Measurements from ENCODE around the gene IRAK1.
A peak's percentile ranks its signal among the peaks of the same experiment; 100 is the strongest.

The IRAK1 gene

DNA sequence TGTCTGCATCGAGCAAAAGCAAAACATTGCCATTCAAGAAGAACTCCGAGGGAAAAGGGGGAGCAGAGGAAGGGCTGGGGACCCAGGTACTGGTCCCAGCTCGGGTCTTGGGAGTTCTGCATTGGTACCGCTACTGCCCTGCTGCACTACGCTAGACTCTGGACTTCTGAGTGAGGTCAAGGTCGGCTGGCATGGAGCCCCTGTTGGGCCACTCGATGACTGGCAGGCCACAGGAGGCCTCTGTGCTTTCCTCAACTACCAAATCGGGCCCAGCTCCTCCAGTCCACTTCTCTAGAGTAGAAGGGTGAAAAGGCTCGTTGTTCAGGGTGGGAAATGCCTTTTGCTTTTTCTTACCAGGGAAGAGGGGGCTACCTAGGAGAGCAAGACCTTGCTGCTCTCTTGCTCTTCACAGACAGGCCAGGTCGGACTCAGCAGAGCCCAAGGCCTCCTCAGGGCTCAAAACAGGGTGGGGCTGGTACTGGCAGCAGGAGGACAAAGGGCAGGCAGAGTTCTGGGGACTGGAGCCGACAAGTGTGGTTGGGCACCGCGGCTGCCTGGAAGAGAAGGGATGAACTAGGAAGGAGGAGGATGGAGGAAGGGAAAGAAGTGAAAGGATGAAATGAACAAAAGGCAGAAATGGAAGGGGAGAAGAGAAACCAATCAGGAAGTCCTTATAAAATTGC is 8.9 kb upstream of the IRAK1 start:
- no peaks in the 10 kb centered on the region for H3K27me3 Mint-ChIP-seq
- H3K27ac Mint-ChIP-seq, result peak overlapping the region; percentile 8
- H3K9me3 Mint-ChIP-seq, result no peaks in the 10 kb centered on the region
- no peaks in the 10 kb centered on the region for H3K36me3 Mint-ChIP-seq
- peaks cover 8% of the 10 kb centered on the region for H3K4me1 Mint-ChIP-seq
- no peak overlapping the region for H3K4me3 Mint-ChIP-seq

DNA sequence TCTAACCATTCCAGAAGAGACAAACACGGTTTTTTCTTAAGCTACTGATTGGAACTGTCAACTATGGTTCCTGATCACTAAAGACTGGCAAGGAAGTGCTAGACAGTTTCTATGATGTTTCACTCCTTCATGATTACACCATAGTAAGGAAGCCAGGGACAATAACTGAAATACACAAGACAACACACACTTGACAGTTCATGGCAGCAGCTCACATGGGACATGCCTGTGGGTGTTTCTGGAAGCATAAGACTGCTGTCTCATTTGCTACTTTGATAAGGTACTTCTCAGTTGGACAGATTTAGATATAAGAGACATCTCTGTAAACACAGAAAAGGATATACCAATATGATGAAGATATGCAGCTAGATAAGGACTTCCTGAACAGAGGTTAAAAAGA is 8.3 kb upstream of the IRAK1 start:
- no peaks in the 10 kb centered on the region for H3K9me3 Mint-ChIP-seq
- H3K36me3 Mint-ChIP-seq, result no peaks in the 10 kb centered on the region
- no peaks in the 10 kb centered on the region for H3K27me3 Mint-ChIP-seq
- H3K4me3 Mint-ChIP-seq, result no peak overlapping the region
- peaks cover 11% of the 10 kb centered on the region for H3K4me1 Mint-ChIP-seq
- peak overlapping the region; percentile 8 for H3K27ac Mint-ChIP-seq

DNA sequence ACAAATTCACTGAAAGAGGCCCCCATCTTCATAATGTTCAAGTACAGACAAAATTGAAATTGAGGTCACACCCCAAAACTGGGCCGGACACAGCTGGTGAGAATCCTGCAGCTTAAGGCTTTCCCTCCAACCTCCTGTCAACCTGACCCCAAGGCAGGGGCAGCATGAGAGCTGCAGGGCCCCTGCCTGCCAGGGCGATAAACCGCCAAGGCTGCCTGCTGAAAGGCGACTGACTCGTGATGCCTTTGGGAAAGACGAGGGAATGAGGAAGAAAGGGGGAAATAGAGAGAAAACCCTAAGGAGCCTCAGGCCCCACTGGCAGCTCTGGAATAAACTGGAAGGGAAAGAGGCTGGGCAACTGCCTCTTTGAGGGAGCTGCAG is 7.3 kb upstream of the IRAK1 start:
- no peaks in the 10 kb centered on the region for H3K36me3 Mint-ChIP-seq
- peaks cover 12% of the 10 kb centered on the region for H3K4me1 Mint-ChIP-seq
- H3K4me3 Mint-ChIP-seq, result no peak overlapping the region
- no peaks in the 10 kb centered on the region for H3K27me3 Mint-ChIP-seq
- H3K27ac Mint-ChIP-seq, result no peak overlapping the region
- H3K9me3 Mint-ChIP-seq, result no peaks in the 10 kb centered on the region

DNA sequence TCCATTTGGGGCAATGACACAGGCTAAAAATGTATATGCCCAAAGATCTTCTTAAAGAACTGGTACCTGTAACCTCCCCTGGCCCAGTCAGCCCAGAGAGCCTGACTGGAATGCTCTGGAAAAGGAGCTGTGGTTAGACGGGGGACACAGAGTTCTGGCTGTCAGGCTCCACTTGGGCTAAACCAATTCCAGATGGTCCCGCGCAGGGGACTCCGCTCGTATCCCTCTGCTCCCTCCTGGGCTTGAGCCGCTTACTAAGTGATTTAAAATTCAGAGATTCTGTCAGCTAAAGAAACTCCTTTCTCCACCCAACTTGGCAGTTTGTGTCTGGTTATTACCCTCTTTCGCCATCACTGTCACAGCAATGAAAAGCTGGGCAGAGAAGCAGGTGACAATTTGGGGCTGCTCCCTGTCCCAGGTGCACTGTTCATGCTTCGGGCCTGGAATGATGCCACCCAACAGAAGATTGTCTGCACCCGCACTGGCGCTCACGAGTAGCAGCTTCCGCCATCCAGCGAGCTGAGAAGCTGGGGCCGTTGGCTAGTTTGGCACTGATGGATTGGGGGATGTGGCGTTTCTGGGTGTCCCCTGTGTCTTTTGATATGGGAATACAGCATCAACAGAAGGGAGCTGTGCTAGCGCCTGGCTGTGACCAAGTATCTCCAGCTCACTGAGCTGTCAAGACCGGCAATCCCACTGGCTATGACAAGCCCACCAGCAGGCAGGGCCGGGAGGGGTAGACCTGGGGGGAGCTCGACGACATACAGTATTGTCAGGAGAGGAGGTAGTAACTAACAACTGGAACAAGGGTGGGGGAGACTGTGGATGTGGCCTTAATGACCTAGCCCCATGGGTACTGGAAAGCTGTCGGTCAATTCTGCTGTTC is 6.7 kb upstream of the IRAK1 start:
- no peaks in the 10 kb centered on the region for H3K36me3 Mint-ChIP-seq
- H3K4me3 Mint-ChIP-seq, result no peak overlapping the region
- H3K27ac Mint-ChIP-seq, result no peak overlapping the region
- no peaks in the 10 kb centered on the region for H3K9me3 Mint-ChIP-seq
- no peaks in the 10 kb centered on the region for H3K27me3 Mint-ChIP-seq
- H3K4me1 Mint-ChIP-seq, result peaks cover 13% of the 10 kb centered on the region

DNA sequence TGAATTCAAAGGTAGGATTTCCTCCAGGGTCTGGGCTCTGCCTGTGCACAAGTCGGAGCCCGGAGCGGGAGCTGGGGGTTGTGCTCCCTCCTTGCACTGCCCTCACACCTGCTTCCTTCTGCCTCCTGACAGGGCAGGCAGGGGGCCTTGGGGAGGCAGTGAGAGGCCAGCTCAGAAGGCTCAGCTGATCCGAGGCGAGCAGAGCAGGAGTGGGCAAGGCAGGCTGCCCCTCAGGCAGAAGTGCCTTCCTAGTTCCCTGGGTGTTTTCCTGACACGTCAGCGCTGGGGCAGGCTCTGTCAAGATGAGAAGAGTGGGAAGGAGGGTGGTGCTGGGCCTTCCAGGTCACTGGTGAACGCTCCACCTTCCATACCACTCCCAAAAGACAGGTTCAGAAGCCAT is 5.5 kb upstream of the IRAK1 start:
- Mint-ChIP-seq H3K27me3 (no peaks in the 10 kb centered on the region), H3K27ac (no peak overlapping the region), H3K4me1 (peaks cover 16% of the 10 kb centered on the region), H3K36me3 (no peaks in the 10 kb centered on the region), H3K4me3 (no peak overlapping the region), H3K9me3 (no peaks in the 10 kb centered on the region)

DNA sequence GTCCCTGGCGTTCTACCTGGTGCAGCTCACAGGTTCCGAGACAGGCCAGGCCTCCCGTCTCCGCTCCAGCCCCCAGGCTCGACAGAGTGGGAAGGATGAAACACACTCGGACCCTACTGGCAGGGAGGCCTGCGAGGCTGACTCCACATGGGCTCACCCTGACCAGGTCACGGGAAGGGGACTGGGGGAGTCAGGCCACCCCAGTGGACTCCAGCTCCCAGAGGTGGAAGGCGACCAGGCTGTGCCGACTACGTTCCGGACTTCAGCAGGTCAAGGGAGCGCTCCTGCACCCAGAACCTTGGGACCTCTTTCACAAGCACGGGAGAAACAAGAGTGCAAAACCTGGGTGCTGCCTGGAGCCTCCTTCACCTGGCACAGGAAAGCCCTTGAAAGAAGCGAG is 4.6 kb upstream of the IRAK1 start:
- Mint-ChIP-seq H3K27ac (no peak overlapping the region), H3K27me3 (no peaks in the 10 kb centered on the region), H3K4me3 (no peak overlapping the region), H3K9me3 (no peaks in the 10 kb centered on the region), H3K36me3 (no peaks in the 10 kb centered on the region), H3K4me1 (peaks cover 13% of the 10 kb centered on the region)

DNA sequence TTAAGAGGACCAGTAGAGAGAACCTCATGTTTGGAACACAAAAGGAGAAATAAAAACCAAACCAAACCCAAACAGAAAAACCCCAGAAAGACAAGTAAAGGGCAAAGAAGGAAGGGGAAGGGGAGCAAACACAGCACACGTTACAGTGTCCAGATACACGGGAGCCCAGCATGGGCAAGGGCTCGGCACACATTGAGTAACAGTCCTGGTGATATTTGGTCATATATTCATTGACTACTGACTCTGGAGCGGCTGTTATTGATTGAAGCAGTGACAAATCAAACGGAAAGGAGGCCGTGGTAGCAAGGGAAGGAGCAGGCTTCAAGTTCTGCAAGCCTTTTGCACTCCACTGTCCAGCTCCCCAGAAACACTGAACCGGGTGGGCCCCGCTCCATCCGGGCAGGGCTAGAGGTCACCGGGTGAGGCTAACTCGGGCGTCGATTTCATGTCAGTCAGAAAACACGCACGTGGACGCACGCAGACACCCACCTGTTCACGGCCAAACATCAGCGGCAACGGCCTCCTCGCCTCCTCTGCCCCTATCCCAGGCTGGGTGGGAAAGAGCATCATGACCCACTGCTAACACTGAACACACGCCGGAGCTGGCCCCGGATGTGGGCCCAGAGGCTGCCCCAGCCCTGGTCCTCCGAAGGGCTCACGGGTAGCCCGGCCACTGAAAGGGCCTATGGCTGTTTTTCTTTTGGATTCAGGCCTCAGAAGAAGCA is 3.7 kb upstream of the IRAK1 start:
- peaks cover 13% of the 10 kb centered on the region for H3K4me1 Mint-ChIP-seq
- H3K36me3 Mint-ChIP-seq, result no peaks in the 10 kb centered on the region
- no peaks in the 10 kb centered on the region for H3K9me3 Mint-ChIP-seq
- no peaks in the 10 kb centered on the region for H3K27me3 Mint-ChIP-seq
- H3K27ac Mint-ChIP-seq, result peak overlapping the region; percentile 80
- H3K4me3 Mint-ChIP-seq, result no peak overlapping the region

DNA sequence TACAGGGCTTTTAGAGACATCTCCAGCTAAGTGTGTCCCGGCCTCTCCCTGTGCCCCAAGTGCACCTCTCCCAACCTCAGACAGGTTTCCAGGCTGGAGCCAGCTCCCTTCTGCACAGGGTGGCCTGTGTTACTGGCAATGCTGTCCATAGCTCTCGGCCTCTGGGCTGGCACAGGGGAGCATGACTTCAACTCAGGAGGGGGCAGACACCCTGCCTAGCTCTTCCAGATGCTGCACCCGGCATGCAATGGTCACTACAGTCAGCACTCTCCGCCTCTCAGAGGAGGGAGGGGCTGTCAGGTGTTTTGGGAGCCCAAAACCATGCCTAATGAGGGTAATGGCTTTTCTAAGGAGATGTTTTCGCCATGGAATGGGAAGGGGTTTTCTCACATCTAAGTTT is 2.4 kb upstream of the IRAK1 start:
- Mint-ChIP-seq H3K9me3 (no peaks in the 10 kb centered on the region), H3K4me3 (no peak overlapping the region), H3K36me3 (no peaks in the 10 kb centered on the region), H3K27ac (no peak overlapping the region), H3K4me1 (peaks cover 8% of the 10 kb centered on the region), H3K27me3 (no peaks in the 10 kb centered on the region)

DNA sequence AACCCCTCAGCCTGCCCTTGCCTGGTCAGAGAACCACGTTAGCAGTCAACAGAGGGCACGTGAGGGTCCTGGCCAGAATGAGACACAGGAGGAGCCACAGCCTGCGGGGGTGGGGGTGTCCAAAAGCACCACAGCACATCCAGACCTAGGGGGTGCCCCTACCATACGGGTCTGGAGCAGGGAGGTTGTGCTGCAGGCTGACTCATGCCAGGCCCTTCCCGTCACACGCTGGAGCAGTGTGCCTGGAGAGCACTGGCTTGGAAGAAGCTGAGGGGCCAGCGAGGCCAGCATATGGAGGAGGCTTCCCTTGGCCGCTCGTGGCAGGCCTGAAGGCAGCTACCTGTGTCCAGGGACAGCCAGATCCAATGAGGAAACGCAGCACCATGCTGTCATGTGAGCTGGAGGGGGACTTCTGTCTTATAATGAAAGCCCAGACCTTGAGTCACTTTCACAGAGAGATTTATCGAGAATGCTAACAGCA is 1.5 kb upstream of the IRAK1 start:
- no peak overlapping the region for H3K27ac Mint-ChIP-seq
- no peaks in the 10 kb centered on the region for H3K36me3 Mint-ChIP-seq

DNA sequence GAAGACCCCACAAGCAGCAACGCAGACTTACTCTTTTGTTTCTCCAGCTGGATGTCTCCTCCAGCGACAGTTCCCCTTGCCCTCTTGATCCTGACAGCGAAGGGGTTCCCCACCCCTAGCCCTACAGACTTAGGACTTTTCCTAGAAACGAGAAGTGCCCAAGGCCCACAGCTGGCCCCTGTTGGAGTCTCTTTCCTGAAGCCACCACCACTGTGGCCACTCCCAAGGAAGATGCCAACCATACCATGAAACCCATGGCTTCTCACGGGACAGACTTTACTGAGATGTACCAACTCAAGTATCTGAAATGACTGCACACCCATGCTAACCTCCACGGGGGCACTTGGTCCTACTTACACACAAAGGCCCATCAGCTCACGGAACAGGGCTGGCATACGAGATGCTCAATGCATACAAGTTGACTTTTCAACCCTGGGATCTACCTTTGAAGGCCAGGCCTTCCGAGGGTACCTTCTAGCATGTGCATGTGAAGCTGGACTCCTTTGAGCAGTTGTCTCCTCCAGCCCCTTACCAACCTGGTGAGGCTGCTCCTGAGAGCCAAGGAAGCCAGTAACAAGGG is 924 bp upstream of the IRAK1 start:
- H3K4me1 Mint-ChIP-seq, result peaks cover 12% of the 10 kb centered on the region
- peak overlapping the region; percentile 95 for H3K27ac Mint-ChIP-seq
- peak overlapping the region; percentile 90 for H3K4me3 Mint-ChIP-seq
- no peaks in the 10 kb centered on the region for H3K27me3 Mint-ChIP-seq
- no peaks in the 10 kb centered on the region for H3K9me3 Mint-ChIP-seq
- H3K36me3 Mint-ChIP-seq, result no peaks in the 10 kb centered on the region

More for the DNA sequence above, 1.5 kb upstream of the IRAK1 start:
- Mint-ChIP-seq H3K27me3 (no peaks in the 10 kb centered on the region), H3K4me1 (peaks cover 8% of the 10 kb centered on the region), H3K9me3 (no peaks in the 10 kb centered on the region), H3K4me3 (no peak overlapping the region)

DNA sequence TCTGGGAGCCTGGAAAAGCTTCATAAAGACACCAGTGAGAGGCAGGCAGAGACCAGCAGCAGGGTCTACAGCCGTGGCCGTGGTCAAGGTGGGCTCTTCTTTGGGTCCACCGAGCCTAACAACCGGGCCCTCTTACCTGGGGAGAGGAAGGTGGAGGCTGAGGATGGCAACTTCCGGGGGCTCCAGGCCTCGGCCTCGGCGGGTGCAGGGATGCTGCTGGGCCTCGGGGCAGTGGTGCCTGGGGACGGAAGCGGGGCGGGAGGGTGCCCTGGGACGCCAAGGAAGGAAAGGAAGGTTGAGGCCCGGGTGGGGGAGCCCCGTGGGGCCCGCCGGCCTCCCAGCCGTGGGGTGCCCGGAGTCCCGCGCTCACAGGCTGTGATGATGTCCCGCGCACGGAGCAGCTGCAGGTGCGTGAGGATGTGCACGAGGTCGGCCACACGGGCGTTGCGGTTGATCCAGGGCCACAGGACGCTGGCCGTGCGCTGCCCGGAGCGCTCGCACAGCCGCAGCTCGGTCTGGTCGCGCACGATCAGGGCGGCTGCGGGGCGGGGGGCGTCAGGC is 561 bp downstream of the IRAK1 start:
- Mint-ChIP-seq H3K27me3 (no peaks in the 10 kb centered on the region), H3K4me3 (peak overlapping the region; percentile 90), H3K4me1 (peaks cover 12% of the 10 kb centered on the region), H3K36me3 (no peaks in the 10 kb centered on the region), H3K27ac (peak overlapping the region; percentile 89), H3K9me3 (no peaks in the 10 kb centered on the region)

DNA sequence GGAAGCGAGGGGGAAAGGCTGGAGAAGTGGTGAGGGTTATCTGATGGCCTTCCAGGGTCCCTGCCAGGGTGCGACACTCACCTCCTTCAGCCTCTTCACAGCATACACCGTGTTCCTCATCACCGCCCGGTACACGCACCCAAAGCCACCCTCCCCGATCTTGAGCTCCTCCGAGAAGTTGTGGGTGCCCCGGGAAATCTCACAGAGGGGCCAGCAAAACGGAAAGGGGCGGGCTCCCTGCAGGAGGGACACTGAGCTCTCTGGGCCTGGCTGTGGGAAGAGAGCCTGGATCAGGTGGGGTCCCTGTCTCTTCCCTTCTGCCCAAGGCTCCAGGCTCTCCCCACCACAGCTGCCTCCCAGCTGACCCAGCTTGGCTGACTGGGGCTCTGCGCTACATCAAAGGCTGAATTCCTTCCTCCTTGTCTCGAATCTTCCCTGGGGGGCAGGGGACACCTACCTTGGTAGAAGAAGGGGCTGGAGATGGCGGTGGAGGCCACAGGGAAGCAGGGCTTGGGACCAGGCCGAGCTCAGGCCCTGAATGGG is 1.1 kb downstream of the IRAK1 start:
- peak overlapping the region; percentile 89 for H3K27ac Mint-ChIP-seq
- peak overlapping the region; percentile 90 for H3K4me3 Mint-ChIP-seq

DNA sequence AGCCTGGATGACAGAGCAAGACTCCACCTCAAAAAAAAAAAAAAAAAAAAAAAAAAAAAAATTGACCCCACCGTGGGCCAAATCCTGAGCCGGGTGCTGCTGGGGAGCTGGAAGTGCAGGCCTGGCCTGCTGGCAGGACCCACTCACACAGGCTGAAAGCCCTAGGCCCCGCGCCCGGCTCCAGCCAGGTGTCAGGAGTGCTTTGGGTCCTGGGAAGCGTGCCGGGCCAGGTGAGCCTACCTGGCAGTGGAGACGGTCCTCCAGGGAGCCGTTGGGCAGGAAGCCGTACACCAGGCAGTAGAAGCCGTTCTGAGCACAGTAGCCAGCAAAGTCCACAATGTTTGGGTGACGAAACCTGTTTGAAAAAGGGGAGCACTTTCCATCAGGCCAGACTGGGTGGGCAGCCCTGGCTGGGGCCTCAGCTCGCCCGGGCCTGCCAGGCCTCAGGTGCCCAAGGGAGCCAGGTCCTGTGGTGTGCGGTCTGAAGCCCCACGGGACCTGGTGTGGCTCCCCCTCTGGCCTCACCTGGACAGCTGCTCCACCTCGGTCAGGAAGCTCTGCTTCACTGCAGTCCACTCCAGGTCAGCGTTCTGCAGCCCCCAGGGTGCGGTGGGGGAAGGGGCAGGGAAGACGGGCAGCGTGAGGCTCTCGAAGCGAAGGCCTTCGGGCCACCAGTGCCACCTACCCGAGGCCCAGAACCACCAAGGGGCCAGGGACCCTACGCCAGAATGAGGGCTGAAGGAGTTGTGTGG is 1.8 kb downstream of the IRAK1 start:
- H3K27ac Mint-ChIP-seq, result no peak overlapping the region
- H3K36me3 Mint-ChIP-seq, result no peaks in the 10 kb centered on the region
- no peaks in the 10 kb centered on the region for H3K9me3 Mint-ChIP-seq

More for the DNA sequence above, 1.1 kb downstream of the IRAK1 start:
- H3K9me3 Mint-ChIP-seq, result no peaks in the 10 kb centered on the region
- no peaks in the 10 kb centered on the region for H3K27me3 Mint-ChIP-seq
- H3K36me3 Mint-ChIP-seq, result no peaks in the 10 kb centered on the region
- peaks cover 12% of the 10 kb centered on the region for H3K4me1 Mint-ChIP-seq

DNA sequence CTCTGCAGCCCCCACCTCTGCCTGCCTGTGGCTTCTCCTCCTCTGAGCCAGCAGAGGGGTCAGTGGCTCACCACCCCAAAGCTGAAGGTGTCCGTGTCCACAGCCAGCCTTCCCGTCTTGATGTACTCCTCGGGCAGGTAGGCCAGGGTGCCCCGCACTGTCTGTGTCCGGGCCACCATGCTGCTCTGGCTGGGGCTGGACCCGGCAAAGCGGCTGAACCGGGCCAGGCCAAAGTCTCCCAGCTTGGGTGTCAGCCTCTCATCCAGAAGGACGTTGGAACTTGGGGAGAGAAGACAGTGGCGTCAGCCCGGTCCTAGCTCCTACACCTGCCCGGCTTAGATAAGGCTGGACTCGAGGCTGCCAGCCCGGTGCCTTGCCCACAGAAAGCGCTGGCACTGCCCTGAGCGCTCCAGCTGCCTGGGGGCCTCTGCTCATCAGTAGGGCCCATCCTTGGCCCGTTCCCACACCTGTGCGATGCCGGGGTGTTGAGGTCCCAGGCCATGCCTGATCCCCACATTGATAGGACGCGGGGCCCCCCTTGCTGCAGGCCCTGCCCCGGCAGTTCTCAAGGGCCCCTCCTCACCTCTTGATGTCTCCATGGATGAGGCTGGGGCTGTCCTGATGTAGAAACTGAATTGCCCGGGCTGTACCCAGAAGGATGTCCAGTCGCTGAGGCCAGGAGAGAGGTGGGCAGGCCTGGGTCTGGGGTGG is 3.2 kb downstream of the IRAK1 start:
- no peaks in the 10 kb centered on the region for H3K9me3 Mint-ChIP-seq
- H3K27ac Mint-ChIP-seq, result no peak overlapping the region
- no peak overlapping the region for H3K4me3 Mint-ChIP-seq
- peaks cover 8% of the 10 kb centered on the region for H3K4me1 Mint-ChIP-seq
- no peaks in the 10 kb centered on the region for H3K27me3 Mint-ChIP-seq
- H3K36me3 Mint-ChIP-seq, result no peaks in the 10 kb centered on the region

More for the DNA sequence above, 1.8 kb downstream of the IRAK1 start:
- H3K4me3 Mint-ChIP-seq, result peak overlapping the region; percentile 90
- peaks cover 8% of the 10 kb centered on the region for H3K4me1 Mint-ChIP-seq
- H3K27me3 Mint-ChIP-seq, result no peaks in the 10 kb centered on the region

All from activated naive CD4-positive, alpha-beta T cell treated with anti-CD3 and anti-CD28 coated beads, Interleukin-2, amount 50 U/mL, for 24 hours (primary cell).